HEK293T (cell line): ENCODE measurements around the gene SRCIN1.

Experiments
- BHLHE40 ChIP-seq: fragments of 450-650 bp; IDR thresholded peaks from 2 replicates; pipeline ENCODE4 v1.6.1; 2016; ENCODE audit warnings: mild to moderate bottlenecking, moderate library complexity, borderline replicate concordance
- FOXM1 ChIP-seq: fragments of 450-650 bp; IDR thresholded peaks from 2 replicates; pipeline ENCODE4 v1.6.1; 2017; ENCODE audit warnings: mild to moderate bottlenecking, borderline replicate concordance
- SP1 ChIP-seq: fragments of 450-650 bp; IDR thresholded peaks from 2 replicates; pipeline ENCODE4 v1.6.1; 2017
- SUZ12 ChIP-seq: fragments of 450-650 bp; IDR thresholded peaks from 2 replicates; pipeline ENCODE4 v1.6.1; 2016; ENCODE audit warnings: mild to moderate bottlenecking

DNA sequence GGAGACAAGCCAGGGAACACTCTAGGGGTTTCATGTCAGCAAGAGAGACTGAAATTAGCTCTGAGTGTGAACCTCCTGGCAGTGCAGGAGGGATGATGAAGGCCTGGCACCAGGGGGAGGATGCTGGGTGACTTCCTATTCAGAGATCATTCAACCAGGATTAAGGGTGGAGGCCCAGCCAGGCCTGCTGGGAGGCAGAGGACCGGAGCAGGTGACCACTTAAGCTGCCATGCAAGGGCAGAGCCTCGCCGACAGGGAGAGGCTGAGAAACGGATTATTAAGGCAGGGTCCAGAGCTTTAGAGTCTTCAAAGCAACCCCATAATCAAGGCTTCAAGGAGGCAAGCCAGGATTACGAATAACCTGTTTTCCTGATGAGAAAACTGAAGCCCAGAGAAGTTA, 10.6 kb upstream of the SRCIN1 start:
- no peak for TF ChIP-seq SP1
- no peak for TF ChIP-seq SUZ12
- no peak for TF ChIP-seq BHLHE40
- TF ChIP-seq FOXM1: no peak
